A549 treated with CORT108297 at 1 μM for 4 hours (cell line): ENCODE data around the gene FHIP2A. TPM values are rescaled to one million over a fixed set of nuclear protein-coding genes. Genes with fewer than 3 reads are reported as not detected.

Experiments used
- total RNA-seq: library from RNA; stranded (reverse); fragments of 200-300 nt; extraction: Qiagen RNA extraction; gene quantifications from 5 replicates; pipeline ENCODE4 v1.2.3, GENCODE V29; 2022

The FHIP2A gene
- total RNA-seq: 7.9 to 10.1 TPM (median 8.2 TPM) in 5 replicates

GRCh38 chr10:114821293-114821914 is at the start of gene FHIP2A:
Gene FHIP2A (plus strand): TSS chr10:114821780. CDS start chr10:114822079, 299 bp downstream.

Other genes with a start within 250 kb of the FHIP2A start
- gene ABLIM1, start 163.5 kb upstream of the FHIP2A start, total RNA-seq: 28.2 to 37.3 TPM (median 34.2 TPM) in 5 replicates
- 12.9 to 16.1 TPM (median 15.7 TPM) in 5 replicates for gene TRUB1, start 116.4 kb downstream of the FHIP2A start, total RNA-seq